K562 (cell line): ENCODE results near the gene HLCS. TPM values are rescaled to one million over a fixed set of nuclear protein-coding genes. Genes with fewer than 3 reads are reported as not detected.

ENCODE experiments used
- ATAC-seq: fragments of 200-7000 bp; cut with Tn5 transposase; 3 replicates; pipeline ENCODE4 v1.9.1; 2020; ENCODE audit warnings: moderate library complexity
- BruUV-seq: library from RNA; stranded (reverse); fragments of 400-500 nt; replicated peaks from 2 replicates; lab custom pipeline; 2021; lab: Mats Ljungman, UMichigan
- CTCF ChIA-PET: fragments of 300-600 bp; formaldehyde crosslinking; extraction: SDS; loops from one replicate; lab custom pipeline; 2021; ENCODE audit warnings: low intra/inter-chr PET ratio; lab: Yijun Ruan, JAX
- POLR2A ChIA-PET: fragments of 300-600, 350-650 bp; sonication (Branson Sonifier 250); formaldehyde crosslinking; extraction: SDS; loops from one replicate; lab custom pipeline; 2021; ENCODE audit warnings: antibody characterized with exemption, inconsistent platforms; lab: Yijun Ruan, JAX
- DNase-seq, 4 experiments: peaks; one replicate each; pipeline versions ENCODE4 v3.0.0 to v3.0.0-alpha.2; 2011 to 2018; ENCODE audit warnings: low spot score in 3 of 4, mixed read lengths in 3 of 4; ENCODE audit errors: extremely low read depth in 1 of 4
- FAIRE-seq: peaks from 2 replicates; lab custom pipeline; 2011; peaks lifted over from hg19 to GRCh38; lab: Jason Lieb, UNC
- H2AFZ ChIP-seq: 2 replicates; pipeline ENCODE4 v1.6.0; 2011; ENCODE audit warnings: low read depth, low read length, control low read depth, inconsistent platforms
- H3K27ac ChIP-seq: fragments of 200-600 bp; 3 replicates; pipeline ENCODE4 v1.8.0; 2011; ENCODE audit warnings: low read depth, mild to moderate bottlenecking, control low read depth, inconsistent platforms, low read length, moderate library complexity, mixed read lengths; ENCODE audit errors: extremely low read depth
- H3K27me3 ChIP-seq, 2 experiments: fragments of 300-600 bp in 1 of 2; 2 replicates in 1 of 2; 3 replicates in 1 of 2; pipeline versions ENCODE4 v1.6.0 to v1.8.0; 2011; ENCODE audit warnings: inconsistent platforms in 2 of 2, low read length in 2 of 2, mild to moderate bottlenecking in 1 of 2, mixed read lengths in 1 of 2, moderate library complexity in 1 of 2; ENCODE audit not compliant: control insufficient read depth in 2 of 2, insufficient read depth in 2 of 2
- H3K36me3 ChIP-seq: fragments of 300-600 bp; 3 replicates; pipeline ENCODE4 v1.8.0; 2011; ENCODE audit warnings: mild to moderate bottlenecking, low read length, inconsistent platforms; ENCODE audit not compliant: control insufficient read depth, insufficient read depth
- H3K4me1 ChIP-seq, 2 experiments: fragments of 200-600 bp in 1 of 2; replicated peaks in 1 of 2; 2 replicates in 1 of 2; 3 replicates in 1 of 2; pipeline versions ENCODE4 v1.5.1 to v1.8.0; 2011; ENCODE audit warnings: inconsistent platforms in 2 of 2, low read length in 2 of 2, mild to moderate bottlenecking in 1 of 2, mixed read lengths in 1 of 2, moderate library complexity in 1 of 2; ENCODE audit not compliant: control insufficient read depth in 2 of 2, insufficient read depth in 2 of 2
- H3K4me2 ChIP-seq: 2 replicates; pipeline ENCODE4 v1.6.1; 2011; ENCODE audit warnings: low read length, control low read depth, inconsistent platforms, mixed read lengths; ENCODE audit not compliant: insufficient read depth
- H3K4me3 ChIP-seq: fragments of 200-600 bp; sonication (generic), shearing (Covaris generic); 2 replicates; pipeline ENCODE4 v1.5.1; 2016; ENCODE audit warnings: control low read depth, inconsistent platforms
- H3K79me2 ChIP-seq: fragments of 200-600 bp; 3 replicates; pipeline ENCODE4 v1.8.0; 2011; ENCODE audit warnings: low read length, inconsistent platforms; ENCODE audit not compliant: control insufficient read depth, insufficient read depth
- H3K9ac ChIP-seq, 2 experiments: 2 replicates each; pipeline versions ENCODE4 v1.6.0 to v1.6.1; 2011; ENCODE audit warnings: low read depth in 2 of 2, low read length in 2 of 2, control low read depth in 1 of 2, inconsistent platforms in 1 of 2, mild to moderate bottlenecking in 1 of 2, mixed read lengths in 1 of 2; ENCODE audit not compliant: insufficient read depth in 1 of 2
- H3K9me1 ChIP-seq: one replicate; pipeline ENCODE4 v1.6.0; 2011; ENCODE audit warnings: inconsistent platforms, mild to moderate bottlenecking, low read length, moderate library complexity; ENCODE audit not compliant: control insufficient read depth, insufficient read depth
- H3K9me3 ChIP-seq: replicated peaks from 2 replicates; pipeline ENCODE4 v1.5.1; 2011; ENCODE audit warnings: low read depth, low read length, inconsistent platforms; ENCODE audit not compliant: control insufficient read depth, insufficient read depth
- H4K20me1 ChIP-seq: replicated peaks from 2 replicates; pipeline ENCODE4 v1.6.1; 2011; ENCODE audit warnings: low read length, inconsistent platforms, mixed read lengths; ENCODE audit not compliant: control insufficient read depth, insufficient read depth
- CREB1 ChIP-seq, 2 experiments: sonication (generic) in 1 of 2; formaldehyde crosslinking in 1 of 2; IDR thresholded peaks; 2 replicates each; pipeline versions ENCODE4 v1.6.1 to v1.8.0; 2012 to 2022; ENCODE audit warnings: inconsistent platforms in 1 of 2, mild to moderate bottlenecking in 1 of 2, missing genetic modification reagents in 1 of 2, moderate library complexity in 1 of 2
- KDM5B ChIP-seq: fragments of 200-600 bp; sonication (generic); IDR thresholded peaks from 2 replicates; pipeline ENCODE4 v1.6.1; 2012; ENCODE audit warnings: low read depth, mild to moderate bottlenecking, moderate library complexity, low read length, control low read depth, inconsistent platforms; ENCODE audit not compliant: insufficient replicate concordance
- MTA1 ChIP-seq: fragments of 450-650 bp; IDR thresholded peaks from 2 replicates; pipeline ENCODE4 v1.6.1; 2017; ENCODE audit warnings: borderline replicate concordance
- POLR2AphosphoS2 ChIP-seq: IDR thresholded peaks from 2 replicates; pipeline ENCODE4 v1.6.1; 2012; ENCODE audit warnings: low read length, improper control_type of control experiment
- SOX6 ChIP-seq: fragments of 450-650 bp; IDR thresholded peaks from 2 replicates; pipeline ENCODE4 v1.6.1; 2014; ENCODE audit warnings: mild to moderate bottlenecking
- TGIF2 ChIP-seq: sonication (generic); formaldehyde crosslinking; IDR thresholded peaks from 2 replicates; pipeline ENCODE4 v1.8.1; 2022; ENCODE audit warnings: mild to moderate bottlenecking, missing genetic modification reagents, moderate library complexity
- WGBS: fragments of 100-300 bp; shearing (Covaris generic); methylation state at CpG from one replicate; pipeline ENCODE4 v1.1.6; 2016; ENCODE audit warnings: low coverage, mixed read lengths; ENCODE audit not compliant: insufficient coverage; ENCODE audit errors: missing lambda C conversion rate; 5-methylcytosine and 5-hydroxymethylcytosine counted together
- in situ Hi-C: fragments of 300-500 bp; cut with MboI; formaldehyde crosslinking; loops from 4 replicates; pipeline ENCODE4 v1.15.0; 2018; ENCODE audit warnings: inconsistent platforms, mixed read lengths
- intact Hi-C: fragments of 100-400 bp; cut with micrococcal nuclease; formaldehyde crosslinking; loops from 2 replicates; pipeline ENCODE4 v1.14.2; 2022
- polyA plus RNA-seq, 8 experiments: library from polyadenylated mRNA; depleted of rRNA in 4 of 8; stranded (reverse) in 5 of 8; unstranded in 3 of 8; fragments of >200 nt; fragmentation: Nextera tagmentation in 2 of 8; fragmentation: Illumina TruSeq in 1 of 8; extraction: Ambion mirVana in 2 of 8; extraction: Trizol in 1 of 8; gene quantifications; 2 replicates each; pipeline versions ENCODE4 v1.2.1 to v1.2.3, GENCODE V29; 2011 to 2014; ENCODE audit warnings: inconsistent platforms in 1 of 8, missing spikeins in 1 of 8
- total RNA-seq, 7 experiments: library from RNA; depleted of rRNA in 6 of 7; stranded (reverse); fragments of >200 nt in 6 of 7; fragmentation: Illumina TruSeq in 2 of 7; extraction: Trizol in 2 of 7; gene quantifications; 2 replicates each; pipeline versions ENCODE4 v1.2.1 to v1.2.3, GENCODE V29; 2011 to 2021; ENCODE audit warnings: low replicate concordance in 1 of 7

The HLCS gene
- total and polyA plus RNA-seq, 9 of the 15 experiments (the other 6 are each of a cell fraction or from before 2014, with no cell fraction given): 3.0 to 21.5 (median 17.1) TPM

DNA sequence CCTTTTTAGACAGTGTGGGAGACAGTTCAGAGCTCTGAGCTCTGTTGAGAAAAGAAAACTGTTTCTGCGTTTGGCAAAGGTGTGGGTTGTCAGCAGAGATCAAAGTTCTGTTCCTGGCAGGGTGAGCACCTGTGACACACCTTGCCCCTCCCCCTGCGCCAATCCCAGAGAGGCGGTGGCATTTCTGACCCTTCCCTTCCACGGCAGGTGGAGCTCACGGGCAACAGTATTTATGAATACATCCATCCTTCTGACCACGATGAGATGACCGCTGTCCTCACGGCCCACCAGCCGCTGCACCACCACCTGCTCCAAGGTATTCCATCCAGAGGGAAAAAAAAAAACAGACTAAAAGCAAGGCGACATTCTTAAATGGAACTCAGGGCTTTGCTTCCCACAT, 246.9 kb downstream of the HLCS start:
- CTCF ChIA-PET: no interaction called here
- peaks cover 43 to 56% of the 10 kb centered on the region in 2 experiments for H3K27me3 ChIP-seq
- intact Hi-C loops: no loop called here
- H3K79me2 ChIP-seq: no peaks in the 10 kb centered on the region
- no TSS peak for BruUV-seq
- FAIRE-seq: no peak
- no peak overlapping the region for H3K9ac ChIP-seq
- DNase-seq: no peak
- no peaks in the 10 kb centered on the region for H4K20me1 ChIP-seq
- no peak for ATAC-seq
- no peak for TF ChIP-seq SOX6
- TF ChIP-seq CREB1 (IDR thresholded peaks at IDR 0.05): no peak
- no peak for TF ChIP-seq CREB1 (CRISPR knock-in tag; IDR thresholded peaks at IDR 0.05)
- no peak for TF ChIP-seq MTA1
- no peak for TF ChIP-seq KDM5B
- TF ChIP-seq POLR2AphosphoS2: no peak
- no peak for TF ChIP-seq TGIF2
- in situ Hi-C loops: no loop called here
- H3K4me2 ChIP-seq: 0 out of 2 replicates have a peak overlapping the region, but pooled peaks have one; percentile 21
- H3K9me1 ChIP-seq: no peaks in the 10 kb centered on the region
- no peaks in the 10 kb centered on the region for H3K36me3 ChIP-seq
- WGBS: 42% methylated on average over 8 of the region's 10 CpGs
- no peaks in the 10 kb centered on the region for H3K9me3 ChIP-seq
- H3K4me3 ChIP-seq: no peak overlapping the region
- H3K4me1 ChIP-seq: peaks cover 5 to 13% of the 10 kb centered on the region in 2 experiments; a peak in 4 of 5 replicates
- H2AFZ ChIP-seq: no peak overlapping the region
- POLR2A ChIA-PET: interaction anchor here (1.1 kb wide), 1 partner anchor 10 kb away, joined by 4 read pairs; no protein-coding TSS in a partner anchor
- no peak overlapping the region for H3K27ac ChIP-seq
